RWPE2 (cell line): ENCODE results near the gene NCOA4.

ENCODE experiments used
- ATAC-seq: fragments of 200-7000 bp; cut with Tn5 transposase; 3 replicates; pipeline ENCODE4 v1.9.1; 2021; ENCODE audit warnings: low read depth
- DNase-seq: peaks from one replicate; pipeline ENCODE4 v3.0.0-alpha.2; 2020; ENCODE audit warnings: low spot score
- H3K27ac ChIP-seq: fragments of 450-650 bp; 2 replicates; pipeline ENCODE4 v1.5.1; 2017; ENCODE audit warnings: mild to moderate bottlenecking; ENCODE audit not compliant: poor library complexity, severe bottlenecking
- H3K27me3 ChIP-seq: fragments of 250-450 bp; sonication (Bioruptor Pico); 2 replicates; pipeline ENCODE4 v1.5.1; 2021; ENCODE audit warnings: mild to moderate bottlenecking, moderate library complexity; ENCODE audit not compliant: insufficient read depth, poor library complexity, severe bottlenecking
- H3K36me3 ChIP-seq: fragments of 250-450 bp; sonication (Bioruptor Pico); 2 replicates; pipeline ENCODE4 v1.5.1; 2020; ENCODE audit warnings: low read depth, mild to moderate bottlenecking, moderate library complexity
- H3K4me1 ChIP-seq: fragments of 250-450 bp; sonication (Bioruptor Pico); 2 replicates; pipeline ENCODE4 v1.5.1; 2021; ENCODE audit warnings: mild to moderate bottlenecking, moderate library complexity; ENCODE audit not compliant: insufficient read depth, poor library complexity, severe bottlenecking
- H3K4me3 ChIP-seq: fragments of 250-450 bp; sonication (Bioruptor Pico); 2 replicates; pipeline ENCODE4 v1.5.1; 2021; ENCODE audit warnings: mild to moderate bottlenecking, moderate library complexity; ENCODE audit not compliant: severe bottlenecking
- H3K9me3 ChIP-seq: fragments of 250-450 bp; sonication (Bioruptor Pico); 2 replicates; pipeline ENCODE4 v1.5.1; 2021; ENCODE audit warnings: mild to moderate bottlenecking, moderate library complexity; ENCODE audit not compliant: severe bottlenecking
- TF ChIP-seq, protein P1 (sequence below): fragments of 450-650 bp; IDR thresholded peaks from one replicate; pipeline ENCODE4 v1.5.1; 2017; ENCODE audit warnings: mild to moderate bottlenecking, moderate library complexity; ENCODE audit not compliant: poor library complexity, severe bottlenecking

Gene NCOA4

DNA sequence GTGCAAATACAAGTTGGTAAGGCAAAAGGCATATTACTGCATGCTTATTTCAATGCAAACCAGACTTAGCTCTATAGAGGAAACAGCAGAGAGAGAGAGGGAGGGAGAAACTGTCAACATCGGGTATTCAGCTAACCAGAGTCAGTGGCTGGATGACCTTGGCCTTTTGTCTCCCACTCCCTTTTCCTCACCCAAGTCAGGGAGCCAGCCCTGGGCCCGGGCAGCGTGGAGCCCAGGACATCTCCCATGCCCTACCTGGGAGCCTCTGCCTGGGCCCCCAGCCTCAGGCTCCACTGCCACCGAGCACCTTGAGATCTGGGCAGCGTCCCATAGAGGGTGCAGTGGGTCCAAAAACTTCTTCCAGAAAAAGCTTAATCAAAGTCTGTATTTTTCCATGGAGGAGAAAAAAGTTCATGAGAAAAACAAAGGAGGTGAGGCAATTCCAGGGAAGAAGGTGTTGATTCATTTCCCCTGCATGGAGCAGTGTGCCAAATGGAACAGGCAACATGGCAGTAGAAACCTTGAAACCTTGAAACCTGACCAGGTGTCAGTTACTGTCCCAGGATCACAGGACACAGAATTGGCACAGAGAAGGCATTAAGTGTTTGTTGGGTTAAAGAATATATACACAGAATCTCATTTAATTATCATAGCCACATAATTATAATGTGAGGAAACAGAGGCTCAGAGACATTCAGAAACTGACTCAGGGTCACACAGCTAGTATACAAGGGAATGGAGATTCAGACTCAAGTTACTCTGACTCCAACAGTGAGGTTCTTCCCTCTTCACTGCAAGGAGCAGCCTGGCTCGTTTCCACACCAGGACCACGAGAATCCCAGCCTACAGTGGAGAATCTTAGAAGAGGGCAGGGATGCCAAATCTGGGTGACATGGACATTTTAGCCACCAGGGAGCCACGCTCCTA is 5.8 kb upstream of the NCOA4 start:
- Histone ChIP-seq H3K36me3 (no peaks in the 10 kb centered on the region), H3K27ac (no peak overlapping the region), H3K9me3 (no peaks in the 10 kb centered on the region), H3K4me1 (no peaks in the 10 kb centered on the region), H3K27me3 (no peaks in the 10 kb centered on the region), H3K4me3 (no peak overlapping the region)
- TF ChIP-seq, protein P1, sequence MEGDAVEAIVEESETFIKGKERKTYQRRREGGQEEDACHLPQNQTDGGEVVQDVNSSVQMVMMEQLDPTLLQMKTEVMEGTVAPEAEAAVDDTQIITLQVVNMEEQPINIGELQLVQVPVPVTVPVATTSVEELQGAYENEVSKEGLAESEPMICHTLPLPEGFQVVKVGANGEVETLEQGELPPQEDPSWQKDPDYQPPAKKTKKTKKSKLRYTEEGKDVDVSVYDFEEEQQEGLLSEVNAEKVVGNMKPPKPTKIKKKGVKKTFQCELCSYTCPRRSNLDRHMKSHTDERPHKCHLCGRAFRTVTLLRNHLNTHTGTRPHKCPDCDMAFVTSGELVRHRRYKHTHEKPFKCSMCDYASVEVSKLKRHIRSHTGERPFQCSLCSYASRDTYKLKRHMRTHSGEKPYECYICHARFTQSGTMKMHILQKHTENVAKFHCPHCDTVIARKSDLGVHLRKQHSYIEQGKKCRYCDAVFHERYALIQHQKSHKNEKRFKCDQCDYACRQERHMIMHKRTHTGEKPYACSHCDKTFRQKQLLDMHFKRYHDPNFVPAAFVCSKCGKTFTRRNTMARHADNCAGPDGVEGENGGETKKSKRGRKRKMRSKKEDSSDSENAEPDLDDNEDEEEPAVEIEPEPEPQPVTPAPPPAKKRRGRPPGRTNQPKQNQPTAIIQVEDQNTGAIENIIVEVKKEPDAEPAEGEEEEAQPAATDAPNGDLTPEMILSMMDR: no peak
- no peak for DNase-seq
- ATAC-seq: no peak

DNA sequence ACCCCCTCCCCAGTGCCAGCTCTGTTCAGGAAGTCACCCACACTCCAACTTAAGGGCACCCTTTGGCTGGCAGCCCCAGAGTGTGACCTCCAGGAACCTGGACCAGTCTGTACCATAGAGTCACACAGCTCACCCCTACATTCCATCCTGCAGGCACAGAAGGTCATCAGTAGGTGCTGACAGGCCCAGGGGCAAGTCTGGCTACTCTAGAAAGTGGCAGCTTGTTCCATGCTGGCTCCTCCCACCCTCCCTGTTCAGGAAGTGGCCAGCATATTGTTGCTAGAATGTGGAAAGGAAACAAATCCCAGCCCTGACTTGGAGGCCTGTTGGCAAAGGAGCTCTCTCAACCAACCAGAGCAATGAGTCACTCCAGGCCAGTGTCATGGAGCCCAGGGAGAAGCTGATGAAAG is 3.2 kb upstream of the NCOA4 start:
- Histone ChIP-seq H3K36me3 (no peaks in the 10 kb centered on the region), H3K27me3 (no peaks in the 10 kb centered on the region), H3K4me1 (peaks cover 9% of the 10 kb centered on the region), H3K4me3 (no peak overlapping the region), H3K9me3 (no peaks in the 10 kb centered on the region), H3K27ac (no peak overlapping the region)
- ATAC-seq (peak; percentile 16; the same call in 1 of the 3 replicates), DNase-seq (no peak)
- TF ChIP-seq, protein P1: no peak

DNA sequence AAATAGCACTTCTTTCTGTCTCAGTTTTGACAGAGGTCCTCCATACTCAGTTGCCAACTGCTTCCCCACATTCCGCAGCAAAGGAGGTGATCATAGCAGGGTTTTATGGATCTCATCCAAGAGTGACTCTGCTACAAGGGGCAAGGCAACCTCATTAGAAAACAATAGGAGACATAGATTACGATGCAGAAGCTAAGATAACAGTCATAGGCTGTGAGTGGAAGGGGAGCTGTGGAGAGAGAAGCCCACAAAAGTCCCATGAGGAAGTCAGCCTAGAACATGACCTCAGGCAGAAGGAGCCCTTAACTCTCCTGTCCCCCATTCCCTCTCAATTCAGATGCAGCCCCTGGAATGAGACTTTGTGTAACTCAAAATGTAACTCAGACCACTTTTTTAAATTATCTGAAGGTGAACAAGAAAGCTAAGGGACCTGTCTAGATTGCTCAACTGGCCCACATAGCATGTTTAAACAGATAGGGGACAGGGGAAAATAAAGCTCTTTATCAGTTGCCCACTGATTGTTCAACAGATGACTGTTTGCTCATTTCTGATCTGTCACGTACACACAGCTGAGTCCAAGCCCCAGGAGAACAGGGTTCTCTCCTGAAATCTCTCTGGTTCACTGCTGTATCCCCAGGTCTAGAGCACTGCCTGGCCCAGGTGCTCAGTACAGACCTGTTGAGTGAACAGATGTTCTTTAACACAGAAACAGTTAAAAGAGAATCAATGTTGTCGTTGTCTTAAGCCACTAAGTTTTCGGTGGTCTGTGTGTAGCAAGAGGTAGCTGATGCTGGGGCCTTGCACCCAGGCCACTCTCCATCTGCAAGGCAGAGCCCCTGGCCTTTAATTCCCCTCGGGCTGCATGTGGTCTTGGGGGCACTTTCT is 1.5 kb upstream of the NCOA4 start:
- Histone ChIP-seq H3K27me3 (no peaks in the 10 kb centered on the region), H3K4me1 (peaks cover 13% of the 10 kb centered on the region), H3K9me3 (no peaks in the 10 kb centered on the region), H3K4me3 (no peak overlapping the region), H3K36me3 (peaks cover 10% of the 10 kb centered on the region), H3K27ac (no peak overlapping the region)
- TF ChIP-seq, protein P1: no peak
- DNase-seq (no peak), ATAC-seq (no peak)

DNA sequence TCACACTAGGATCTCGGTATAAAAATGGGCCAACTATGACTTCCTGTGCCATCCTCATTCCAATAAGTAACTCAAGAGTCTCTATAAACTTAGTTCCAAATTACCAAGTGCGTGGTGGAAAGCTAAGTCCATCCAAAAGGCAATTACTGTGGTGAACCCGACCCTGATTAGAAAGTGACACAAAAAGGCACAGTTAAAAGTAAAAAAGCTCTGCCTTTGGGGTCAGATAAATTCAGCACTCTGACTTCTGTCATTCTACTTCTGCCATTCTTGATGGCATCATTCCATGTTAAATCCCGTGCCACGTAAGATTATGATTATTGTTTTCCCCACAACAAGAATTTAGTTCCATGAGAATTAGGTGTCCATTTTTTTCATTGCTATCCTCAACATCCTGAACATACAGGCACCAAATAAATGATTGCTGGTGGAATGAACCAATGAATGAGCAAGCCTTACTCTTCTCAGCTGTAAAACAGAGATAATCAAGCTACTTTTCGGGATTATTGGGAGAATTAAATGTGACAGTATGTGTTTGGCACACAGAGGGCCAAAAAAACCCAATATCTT is 877 bp downstream of the NCOA4 start:
- Histone ChIP-seq H3K4me3 (peak overlapping the region; percentile 58), H3K9me3 (no peaks in the 10 kb centered on the region), H3K4me1 (peaks cover 13% of the 10 kb centered on the region), H3K36me3 (peaks cover 10% of the 10 kb centered on the region), H3K27ac (peak overlapping the region; percentile 66), H3K27me3 (no peaks in the 10 kb centered on the region)
- TF ChIP-seq, protein P1: no peak
- ATAC-seq (no peak), DNase-seq (no peak)
